Neural cell (in vitro differentiated cells): ENCODE measurements around the gene SLC2A5. TPM values are rescaled to one million over a fixed set of nuclear protein-coding genes. Genes with fewer than 3 reads are reported as not detected.
A peak's percentile ranks its signal among the peaks of the same experiment; 100 is the strongest.

Experiments used
- H2AFZ ChIP-seq: fragments of 200-600, 300-800 bp; sonication (generic), shearing (Covaris generic); 2 replicates; pipeline ENCODE4 v1.6.0; 2014; ENCODE audit warnings: low read depth, mild to moderate bottlenecking, antibody characterized with exemption, low read length, moderate library complexity
- H3F3A ChIP-seq: fragments of 200-600 bp; shearing (Covaris generic); 2 replicates; pipeline ENCODE4 v1.6.1; 2016; ENCODE audit warnings: mild to moderate bottlenecking, moderate library complexity, mixed read lengths, antibody characterized with exemption, low read length; ENCODE audit not compliant: insufficient read depth, poor library complexity, severe bottlenecking
- H3K27ac ChIP-seq: fragments of 200-600, 300-800 bp; sonication (generic), shearing (Covaris generic); 2 replicates; pipeline ENCODE4 v1.5.1; 2014; ENCODE audit warnings: mild to moderate bottlenecking, low read length, moderate library complexity
- H3K27me3 ChIP-seq: fragments of 300-800, 200-600 bp; sonication (generic), shearing (Covaris generic); 2 replicates; pipeline ENCODE4 v1.6.0; 2014; ENCODE audit warnings: mild to moderate bottlenecking, low read depth, low read length, moderate library complexity; ENCODE audit not compliant: insufficient read depth
- H3K36me3 ChIP-seq: fragments of 300-800, 200-600 bp; sonication (generic), shearing (Covaris generic); 2 replicates; pipeline ENCODE4 v1.5.1; 2014; ENCODE audit warnings: mild to moderate bottlenecking, antibody characterized with exemption, low read length, moderate library complexity; ENCODE audit not compliant: insufficient read depth
- H3K4me2 ChIP-seq: fragments of 300-800, 200-600 bp; sonication (generic), shearing (Covaris generic); 2 replicates; pipeline ENCODE4 v1.6.0; 2014; ENCODE audit warnings: mild to moderate bottlenecking, low read length
- H3K4me3 ChIP-seq: fragments of 300-800, 200-600 bp; sonication (generic), shearing (Covaris generic); 2 replicates; pipeline ENCODE4 v1.5.1; 2014; ENCODE audit warnings: mild to moderate bottlenecking, low read length, moderate library complexity
- H3K79me2 ChIP-seq: fragments of 200-600 bp; shearing (Covaris generic); replicated peaks from 2 replicates; pipeline ENCODE4 v1.6.0; 2014; ENCODE audit warnings: mild to moderate bottlenecking, low read length, moderate library complexity; ENCODE audit not compliant: insufficient read depth
- H3K9ac ChIP-seq: fragments of 300-800, 200-600 bp; sonication (generic), shearing (Covaris generic); 2 replicates; pipeline ENCODE4 v1.6.1; 2016; ENCODE audit warnings: mild to moderate bottlenecking, low read length, mixed read lengths
- H3K9me2 ChIP-seq: fragments of 200-600 bp; shearing (Covaris generic); 2 replicates; pipeline ENCODE4 v1.6.1; 2016; ENCODE audit warnings: mild to moderate bottlenecking, low read length, mixed read lengths; ENCODE audit not compliant: insufficient read depth
- H3K9me3 ChIP-seq: fragments of 200-600, 300-800 bp; sonication (generic), shearing (Covaris generic); 2 replicates; pipeline ENCODE4 v1.6.1; 2016; ENCODE audit warnings: mild to moderate bottlenecking, mixed run types, low read length, moderate library complexity, mixed read lengths
- H4K20me1 ChIP-seq: fragments of 200-600 bp; shearing (Covaris generic); 2 replicates; pipeline ENCODE4 v1.6.1; 2016; ENCODE audit warnings: mild to moderate bottlenecking, mixed run types; ENCODE audit not compliant: insufficient read depth
- CTCF ChIP-seq: fragments of 450-650 bp; IDR thresholded peaks from 2 replicates; pipeline ENCODE4 v1.5.1; 2014; ENCODE audit warnings: antibody characterized with exemption, mild to moderate bottlenecking, moderate library complexity; ENCODE audit not compliant: poor library complexity, severe bottlenecking
- EP300 ChIP-seq: fragments of 450-650 bp; conservative IDR thresholded peaks from 2 replicates; pipeline ENCODE4 v1.6.1; 2014; ENCODE audit warnings: antibody characterized with exemption, mild to moderate bottlenecking, moderate library complexity; ENCODE audit not compliant: poor library complexity, severe bottlenecking
- EZH2 ChIP-seq: fragments of 200-600, 300-800 bp; shearing (Covaris generic), sonication (generic); IDR thresholded peaks from 2 replicates; pipeline ENCODE4 v1.6.1; 2014; ENCODE audit warnings: antibody characterized with exemption, low read length, borderline replicate concordance, mild to moderate bottlenecking; ENCODE audit not compliant: insufficient read depth, poor library complexity, severe bottlenecking
- MXI1 ChIP-seq: fragments of 450-650 bp; conservative IDR thresholded peaks from 2 replicates; pipeline ENCODE4 v1.6.1; 2014; ENCODE audit warnings: antibody characterized with exemption, mild to moderate bottlenecking; ENCODE audit not compliant: poor library complexity, severe bottlenecking
- POLR2AphosphoS5 ChIP-seq: IDR thresholded peaks from 2 replicates; pipeline ENCODE4 v1.6.1; 2012
- RAD21 ChIP-seq: fragments of 450-650 bp; conservative IDR thresholded peaks from 2 replicates; pipeline ENCODE4 v1.6.1; 2014; ENCODE audit warnings: antibody characterized with exemption, mild to moderate bottlenecking, moderate library complexity
- REST ChIP-seq: IDR thresholded peaks from 2 replicates; pipeline ENCODE4 v1.6.1; 2012; ENCODE audit warnings: borderline replicate concordance
- SMC3 ChIP-seq: fragments of 450-650 bp; conservative IDR thresholded peaks from 2 replicates; pipeline ENCODE4 v1.6.1; 2014; ENCODE audit warnings: antibody characterized with exemption, mild to moderate bottlenecking, moderate library complexity; ENCODE audit not compliant: poor library complexity
- TAF1 ChIP-seq: IDR thresholded peaks from 2 replicates; pipeline ENCODE4 v1.6.1; 2012; ENCODE audit warnings: low read depth
- polyA plus RNA-seq: library from polyadenylated mRNA; depleted of rRNA; stranded (reverse); fragments of >200 nt; gene quantifications from 2 replicates; pipeline ENCODE4 v1.2.3, GENCODE V29; 2014

SLC2A5 gene
- polyA plus RNA-seq, 1 donor from 2014 or later: not detected

GRCh38 chr1:8988618-8988967, 80.8 kb downstream of the SLC2A5 start:
- H2AFZ ChIP-seq: no peak overlapping the region
- no peaks in the 10 kb centered on the region for H3K9me3 ChIP-seq
- TF ChIP-seq EP300: no peak
- no peak for TF ChIP-seq CTCF
- no peak overlapping the region for H3K27ac ChIP-seq
- no peaks in the 10 kb centered on the region for H3F3A ChIP-seq
- H4K20me1 ChIP-seq: no peaks in the 10 kb centered on the region
- H3K9ac ChIP-seq: no peak overlapping the region
- no peaks in the 10 kb centered on the region for H3K36me3 ChIP-seq
- no peaks in the 10 kb centered on the region for H3K79me2 ChIP-seq
- no peak overlapping the region for H3K4me3 ChIP-seq
- no peaks in the 10 kb centered on the region for H3K27me3 ChIP-seq
- no peak overlapping the region for H3K4me2 ChIP-seq
- H3K9me2 ChIP-seq: no peaks in the 10 kb centered on the region

GRCh38 chr1:8987881-8988617, 81.4 kb downstream of the SLC2A5 start:
- Histone ChIP-seq H3K4me2 (no peak overlapping the region), H3K36me3 (no peaks in the 10 kb centered on the region), H3K4me3 (no peak overlapping the region), H3K27me3 (no peaks in the 10 kb centered on the region), H3K9me2 (no peaks in the 10 kb centered on the region), H3F3A (no peaks in the 10 kb centered on the region), H2AFZ (no peak overlapping the region), H3K79me2 (no peaks in the 10 kb centered on the region), H3K9ac (no peak overlapping the region), H3K27ac (no peak overlapping the region), H3K9me3 (no peaks in the 10 kb centered on the region), H4K20me1 (no peaks in the 10 kb centered on the region)
- TF ChIP-seq CTCF (peak; percentile 74), POLR2AphosphoS5 (no peak), REST (no peak), SMC3 (peak; percentile 72), EZH2 (no peak), TAF1 (no peak), MXI1 (no peak), EP300 (no peak), RAD21 (peak; percentile 68)
